ENCODE measurements around the gene CHAF1A. TPM values are rescaled to one million over a fixed set of nuclear protein-coding genes. Genes with fewer than 3 reads are reported as not detected.

CHAF1A gene
- total and polyA plus RNA-seq, 2 experiments from 2014 or later, result 113 to 125 TPM

GRCh38 chr19:4369109-4369887, 33.1 kb upstream of the CHAF1A start (continued):
- TF ChIP-seq ZNF462 (CRISPR knock-in tag; IDR thresholded peaks at IDR 0.05) (no peak), JUNB (IDR thresholded peaks at IDR 0.05; ENCODE audit: unreplicated experiment) (no peak), EZH2 (IDR thresholded peaks at IDR 0.05; ENCODE audit: low read depth, unreplicated experiment) (no peak), ETS1 (IDR thresholded peaks at IDR 0.05) (no peak), CREB1 (CRISPR knock-in tag; IDR thresholded peaks at IDR 0.05; ENCODE audit: low read depth) (no peak), POLR2AphosphoS5 (IDR thresholded peaks at IDR 0.05; ENCODE audit: low read depth) (no peak), STAT1 (IDR thresholded peaks at IDR 0.05; ENCODE audit: unreplicated experiment) (no peak), NANOG (IDR thresholded peaks at IDR 0.05; ENCODE audit: borderline replicate concordance) (no peak), ZNF114 (CRISPR knock-in tag; IDR thresholded peaks at IDR 0.05) (no peak)

All from GM23338 (cell line).